Smooth muscle cell (in vitro differentiated cells): ENCODE results near the gene CYSLTR2. TPM values are rescaled to one million over a fixed set of nuclear protein-coding genes. Genes with fewer than 3 reads are reported as not detected.

ENCODE experiments used
- DNase-seq: peaks from one replicate; lab custom pipeline; 2025; ENCODE audit not compliant: unreplicated experiment; lab: John Stamatoyannopoulos, UW
- H2AFZ ChIP-seq: fragments of 200-600 bp; sonication (generic); 2 replicates; pipeline ENCODE4 v1.6.0; 2016; ENCODE audit warnings: antibody characterized with exemption, low read depth, mild to moderate bottlenecking
- H3F3A ChIP-seq: fragments of 200-600 bp; sonication (generic); 2 replicates; pipeline ENCODE4 v1.6.0; 2017; ENCODE audit warnings: antibody characterized with exemption, low read depth
- H3K27ac ChIP-seq: fragments of 200-600 bp; sonication (generic); 2 replicates; pipeline ENCODE4 v1.5.1; 2016; ENCODE audit warnings: low read depth, mild to moderate bottlenecking
- H3K27me3 ChIP-seq: fragments of 200-600 bp; sonication (generic); 2 replicates; pipeline ENCODE4 v1.6.1; 2016; ENCODE audit warnings: low read depth, mild to moderate bottlenecking
- H3K36me3 ChIP-seq: fragments of 200-600 bp; sonication (generic); 2 replicates; pipeline ENCODE4 v1.5.1; 2016; ENCODE audit warnings: low read depth
- H3K4me1 ChIP-seq: fragments of 200-600 bp; sonication (generic); 2 replicates; pipeline ENCODE4 v1.5.1; 2016; ENCODE audit warnings: low read depth
- H3K4me2 ChIP-seq: fragments of 200-600 bp; sonication (generic); 2 replicates; pipeline ENCODE4 v1.6.0; 2016; ENCODE audit warnings: mild to moderate bottlenecking
- H3K4me3 ChIP-seq: fragments of 200-600 bp; sonication (generic); 2 replicates; pipeline ENCODE4 v1.5.1; 2016; ENCODE audit warnings: mild to moderate bottlenecking
- H3K79me2 ChIP-seq: fragments of 200-600 bp; sonication (generic); 2 replicates; pipeline ENCODE4 v1.6.0; 2016; ENCODE audit warnings: low read depth, mild to moderate bottlenecking
- H3K9ac ChIP-seq: fragments of 200-600 bp; sonication (generic); 2 replicates; pipeline ENCODE4 v1.6.0; 2016; ENCODE audit warnings: low read depth
- H3K9me3 ChIP-seq: fragments of 200-600 bp; sonication (generic); replicated peaks from 2 replicates; pipeline ENCODE4 v1.5.1; 2016; ENCODE audit warnings: low read depth
- H4K20me1 ChIP-seq: fragments of 200-600 bp; sonication (generic); 2 replicates; pipeline ENCODE4 v1.6.0; 2016; ENCODE audit warnings: low read depth
- WGBS: methylation state at CpG from one replicate; pipeline ENCODE4 v1.1.7; 2016; ENCODE audit warnings: low lambda C conversion rate; 5-methylcytosine and 5-hydroxymethylcytosine counted together
- polyA plus RNA-seq: library from polyadenylated mRNA; unstranded; fragments of >200 nt; fragmentation: Nextera tagmentation; extraction: Ambion mirVana; gene quantifications from 2 replicates; pipeline ENCODE4 v1.2.1, GENCODE V29; 2016
- total RNA-seq: library from RNA; depleted of rRNA; stranded (reverse); fragments of >200 nt; gene quantifications from 2 replicates; pipeline ENCODE4 v1.2.3, GENCODE V29; 2014
- TF ChIP-seq, protein P1 (sequence below): fragments of 200-600 bp; sonication (generic); IDR thresholded peaks from 2 replicates; pipeline ENCODE4 v1.5.1; 2017; ENCODE audit warnings: borderline replicate concordance, mild to moderate bottlenecking, antibody characterized with exemption; ENCODE audit not compliant: insufficient read depth, poor library complexity, severe bottlenecking

The CYSLTR2 gene
- total and polyA plus RNA-seq, 2 experiments from 2014 or later = 0.54 to 0.71 TPM

- Histone ChIP-seq H3K9ac (no peak overlapping the region), H3K9me3 (peaks cover 9% of the 10 kb centered on the region), H3K4me2 (no peak overlapping the region), H3K79me2 (no peaks in the 10 kb centered on the region), H4K20me1 (no peaks in the 10 kb centered on the region), H3K4me1 (no peaks in the 10 kb centered on the region), H3K36me3 (peaks cover 1% of the 10 kb centered on the region), H2AFZ (no peak overlapping the region), H3K4me3 (no peak overlapping the region), H3K27me3 (no peaks in the 10 kb centered on the region), H3F3A (no peaks in the 10 kb centered on the region), H3K27ac (no peak overlapping the region)
- TF ChIP-seq, protein P1, sequence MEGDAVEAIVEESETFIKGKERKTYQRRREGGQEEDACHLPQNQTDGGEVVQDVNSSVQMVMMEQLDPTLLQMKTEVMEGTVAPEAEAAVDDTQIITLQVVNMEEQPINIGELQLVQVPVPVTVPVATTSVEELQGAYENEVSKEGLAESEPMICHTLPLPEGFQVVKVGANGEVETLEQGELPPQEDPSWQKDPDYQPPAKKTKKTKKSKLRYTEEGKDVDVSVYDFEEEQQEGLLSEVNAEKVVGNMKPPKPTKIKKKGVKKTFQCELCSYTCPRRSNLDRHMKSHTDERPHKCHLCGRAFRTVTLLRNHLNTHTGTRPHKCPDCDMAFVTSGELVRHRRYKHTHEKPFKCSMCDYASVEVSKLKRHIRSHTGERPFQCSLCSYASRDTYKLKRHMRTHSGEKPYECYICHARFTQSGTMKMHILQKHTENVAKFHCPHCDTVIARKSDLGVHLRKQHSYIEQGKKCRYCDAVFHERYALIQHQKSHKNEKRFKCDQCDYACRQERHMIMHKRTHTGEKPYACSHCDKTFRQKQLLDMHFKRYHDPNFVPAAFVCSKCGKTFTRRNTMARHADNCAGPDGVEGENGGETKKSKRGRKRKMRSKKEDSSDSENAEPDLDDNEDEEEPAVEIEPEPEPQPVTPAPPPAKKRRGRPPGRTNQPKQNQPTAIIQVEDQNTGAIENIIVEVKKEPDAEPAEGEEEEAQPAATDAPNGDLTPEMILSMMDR = no peak
- no peak for DNase-seq
Observed at GRCh38 chr13:48712141-48712540, 58.4 kb downstream of the CYSLTR2 start.

DNA sequence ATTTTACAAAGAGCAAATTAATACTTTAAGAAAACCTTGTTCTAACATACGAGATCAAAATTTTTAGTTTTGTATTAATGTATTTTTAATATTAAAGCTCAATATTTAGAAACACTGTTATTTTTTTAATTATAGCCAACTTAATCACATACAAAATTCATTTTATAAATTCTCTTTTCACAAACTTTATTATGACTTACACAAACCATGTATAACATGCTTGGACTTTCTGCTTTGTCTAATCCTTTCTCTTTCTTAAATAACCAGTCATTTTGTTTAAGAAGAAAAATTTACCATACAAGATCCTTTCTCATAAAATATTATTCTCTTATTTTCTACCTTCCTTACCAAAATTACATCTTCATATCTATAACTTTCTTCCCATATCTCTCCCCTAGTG lies 62.2 kb downstream of the CYSLTR2 start:
- H3K4me1 ChIP-seq = no peaks in the 10 kb centered on the region
- H3K79me2 ChIP-seq = no peaks in the 10 kb centered on the region
- H3K9me3 ChIP-seq = peaks cover 18% of the 10 kb centered on the region
- H3K27ac ChIP-seq = no peak overlapping the region
- no peak overlapping the region for H2AFZ ChIP-seq
- DNase-seq = no peak
- H3K4me2 ChIP-seq = no peak overlapping the region
- H3K27me3 ChIP-seq = no peaks in the 10 kb centered on the region
- peaks cover 9% of the 10 kb centered on the region for H3K36me3 ChIP-seq
- TF ChIP-seq, protein P1 = no peak
- no peaks in the 10 kb centered on the region for H4K20me1 ChIP-seq
- H3K9ac ChIP-seq = no peak overlapping the region
- WGBS = 72% methylated on average over 1 of the region's 1 CpG
- no peak overlapping the region for H3K4me3 ChIP-seq
- no peaks in the 10 kb centered on the region for H3F3A ChIP-seq

GRCh38 chr13:48720621-48721020 lies 66.9 kb downstream of the CYSLTR2 start:
- peaks cover 9% of the 10 kb centered on the region for H3K36me3 ChIP-seq
- H3K27ac ChIP-seq = peak overlapping the region; percentile 45
- no peaks in the 10 kb centered on the region for H3K4me1 ChIP-seq
- no peak for DNase-seq
- H3K9ac ChIP-seq = no peak overlapping the region
- no peaks in the 10 kb centered on the region for H3F3A ChIP-seq
- H4K20me1 ChIP-seq = no peaks in the 10 kb centered on the region
- no peaks in the 10 kb centered on the region for H3K27me3 ChIP-seq
- TF ChIP-seq, protein P1 = no peak
- H3K4me2 ChIP-seq = peak overlapping the region; percentile 35
- WGBS = 45% methylated on average over 4 of the region's 4 CpGs
- no peak overlapping the region for H3K4me3 ChIP-seq
- no peaks in the 10 kb centered on the region for H3K79me2 ChIP-seq
- H3K9me3 ChIP-seq = peaks cover 11% of the 10 kb centered on the region
- H2AFZ ChIP-seq = peak overlapping the region; percentile 1

DNA sequence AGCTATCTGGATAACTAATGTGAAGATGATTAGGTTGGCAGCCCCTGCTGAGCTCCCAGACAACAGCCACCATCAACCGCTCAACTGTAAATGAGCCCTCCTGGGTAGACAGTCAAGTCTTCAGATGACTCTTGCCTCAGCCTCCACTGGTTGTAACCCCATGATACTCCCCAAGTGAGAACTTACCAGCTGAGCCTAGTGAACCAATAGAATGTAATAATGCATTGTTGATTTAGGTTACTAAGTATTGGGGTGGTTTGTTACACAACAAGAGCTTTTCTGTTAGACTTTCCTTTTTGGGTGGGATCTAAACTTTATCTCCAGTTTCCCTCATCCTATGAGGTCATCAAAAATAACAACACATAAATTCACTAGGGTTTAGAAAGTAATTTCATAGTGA lies 69.4 kb downstream of the CYSLTR2 start:
- Histone ChIP-seq H3K79me2 (no peaks in the 10 kb centered on the region), H3K27ac (no peak overlapping the region), H4K20me1 (no peaks in the 10 kb centered on the region), H3K27me3 (no peaks in the 10 kb centered on the region), H2AFZ (no peak overlapping the region), H3K9ac (no peak overlapping the region), H3K4me3 (no peak overlapping the region), H3K9me3 (peaks cover 3% of the 10 kb centered on the region), H3F3A (no peaks in the 10 kb centered on the region), H3K4me1 (peaks cover 7% of the 10 kb centered on the region), H3K4me2 (no peak overlapping the region), H3K36me3 (peaks cover 3% of the 10 kb centered on the region)
- WGBS = 100% methylated on average over 1 of the region's 1 CpG
- TF ChIP-seq, protein P1 = no peak
- DNase-seq = no peak
